Measurements from ENCODE around the gene ZEB1.

ZEB1 gene

GRCh38 chr10:31318854-31319601 lies at the start of gene ZEB1:
Gene ZEB1, plus strand, starts transcription at chr10:31319216. Its CDS starts 19 bp downstream, at chr10:31319235.
- peak; percentile 29 for TF ChIP-seq CTCF (IDR thresholded peaks at IDR 0.05; ENCODE audit: low read depth, low read length)
- DNase-seq (ENCODE audit: extremely low read depth, low read depth), result peak; percentile 86

GRCh38 chr10:31270954-31271353 lies 48.1 kb upstream of the ZEB1 start:
- TF ChIP-seq CTCF (IDR thresholded peaks at IDR 0.05; ENCODE audit: low read depth, low read length), result no peak
- DNase-seq (ENCODE audit: extremely low read depth, low read depth), result no peak

- no peak for DNase-seq (ENCODE audit: extremely low read depth, low read depth)
- TF ChIP-seq CTCF (IDR thresholded peaks at IDR 0.05; ENCODE audit: low read depth, low read length), result no peak
Measured at GRCh38 chr10:31272841-31273240, 46.2 kb upstream of the ZEB1 start.

GRCh38 chr10:31273789-31274188 lies 45.2 kb upstream of the ZEB1 start:
- TF ChIP-seq CTCF (IDR thresholded peaks at IDR 0.05; ENCODE audit: low read depth, low read length), result no peak
- no peak for DNase-seq (ENCODE audit: extremely low read depth, low read depth)

GRCh38 chr10:31274310-31274709 lies 44.7 kb upstream of the ZEB1 start:
- no peak for DNase-seq (ENCODE audit: extremely low read depth, low read depth)
- no peak for TF ChIP-seq CTCF (IDR thresholded peaks at IDR 0.05; ENCODE audit: low read depth, low read length)

GRCh38 chr10:31278279-31278941 lies 40.6 kb upstream of the ZEB1 start:
- no peak for DNase-seq (ENCODE audit: extremely low read depth, low read depth)
- no peak for TF ChIP-seq CTCF (IDR thresholded peaks at IDR 0.05; ENCODE audit: low read depth, low read length)

- no peak for TF ChIP-seq CTCF (IDR thresholded peaks at IDR 0.05; ENCODE audit: low read depth, low read length)
Measured at GRCh38 chr10:31280972-31281371, 38.0 kb upstream of the ZEB1 start.

More at GRCh38 chr10:31280972-31281371, 38.0 kb upstream of the ZEB1 start:
- DNase-seq (ENCODE audit: extremely low read depth, low read depth), result no peak

Measured in AG09319 (cell line).